ENCODE results near the gene ADH1A.
"Not testable (repeated sequence)": the region's sequence is repeated elsewhere in the genome, so short reads cannot be mapped to it uniquely, and the experiment has no call there.

Gene ADH1A

GRCh38 chr4:99264927-99265326, 25.9 kb downstream of the ADH1A start:
- no peak for DNase-seq (ENCODE audit: low read depth)
- no peak for TF ChIP-seq CTCF (IDR thresholded peaks at IDR 0.05; ENCODE audit: insufficient read depth, low read depth, low read length, missing control alignments)
- H3K4me3 ChIP-seq (ENCODE audit: low read length), result no peak overlapping the region

GRCh38 chr4:99252746-99253145, 38.0 kb downstream of the ADH1A start:
- no peak overlapping the region for H3K4me3 ChIP-seq (ENCODE audit: low read length)
- TF ChIP-seq CTCF (IDR thresholded peaks at IDR 0.05; ENCODE audit: insufficient read depth, low read depth, low read length, missing control alignments), result no peak
- DNase-seq (ENCODE audit: low read depth), result peak; percentile 88

- H3K4me3 ChIP-seq (ENCODE audit: low read length), result no peak overlapping the region
- DNase-seq (ENCODE audit: low read depth), result peak; percentile 77
- TF ChIP-seq CTCF (IDR thresholded peaks at IDR 0.05; ENCODE audit: insufficient read depth, low read depth, low read length, missing control alignments), result no peak
Observed at GRCh38 chr4:99248714-99249113, 42.1 kb downstream of the ADH1A start.

- DNase-seq (ENCODE audit: low read depth), result no peak
- no peak for TF ChIP-seq CTCF (IDR thresholded peaks at IDR 0.05; ENCODE audit: insufficient read depth, low read depth, low read length, missing control alignments)
Observed at GRCh38 chr4:99235955-99236354, 54.8 kb downstream of the ADH1A start.

GRCh38 chr4:99234331-99235010, 56.3 kb downstream of the ADH1A start:
- no peak for TF ChIP-seq CTCF (IDR thresholded peaks at IDR 0.05; ENCODE audit: insufficient read depth, low read depth, low read length, missing control alignments)
- no peak for DNase-seq (ENCODE audit: low read depth)

More at GRCh38 chr4:99235955-99236354, 54.8 kb downstream of the ADH1A start:
- no peak overlapping the region for H3K4me3 ChIP-seq (ENCODE audit: low read length)

GRCh38 chr4:99233397-99233796, 57.4 kb downstream of the ADH1A start:
- peak; percentile 38 for DNase-seq (ENCODE audit: low read depth)
- not testable (repeated sequence) for H3K4me3 ChIP-seq (ENCODE audit: low read length)

More at GRCh38 chr4:99234331-99235010, 56.3 kb downstream of the ADH1A start:
- no peak overlapping the region for H3K4me3 ChIP-seq (ENCODE audit: low read length)

- DNase-seq (ENCODE audit: low read depth); H3K4me3 ChIP-seq (ENCODE audit: low read length): not testable (repeated sequence)
Observed at GRCh38 chr4:99228706-99229105, 62.1 kb downstream of the ADH1A start.

GRCh38 chr4:99227646-99228045, 63.1 kb downstream of the ADH1A start:
- DNase-seq (ENCODE audit: low read depth), result not testable (repeated sequence)

More at GRCh38 chr4:99227646-99228045, 63.1 kb downstream of the ADH1A start:
- H3K4me3 ChIP-seq (ENCODE audit: low read length), result not testable (repeated sequence)
